PFSK-1 (cell line): ENCODE measurements around the gene ACOT12. TPM values are rescaled to one million over a fixed set of nuclear protein-coding genes. Genes with fewer than 3 reads are reported as not detected.

ENCODE experiments used
- FOXP2 ChIP-seq: optimal IDR thresholded peaks from 2 replicates; pipeline ENCODE3; 2011; ENCODE audit warnings: borderline replicate concordance, control low read depth, inconsistent platforms; ENCODE audit not compliant: insufficient read depth; ENCODE audit errors: extremely low read length, extremely low read depth
- POLR2AphosphoS5 ChIP-seq: IDR thresholded peaks from 2 replicates; pipeline ENCODE4 v1.6.1; 2012; ENCODE audit warnings: low read depth, mild to moderate bottlenecking, control low read depth, low read length, moderate library complexity
- REST ChIP-seq, 2 experiments: IDR thresholded peaks; 2 replicates each; pipeline versions ENCODE4 v1.6.1 to v1.8.0; 2011 to 2012; ENCODE audit warnings: low read depth in 2 of 2, low read length in 2 of 2, control low read depth in 1 of 2, inconsistent platforms in 1 of 2, mild to moderate bottlenecking in 1 of 2, moderate library complexity in 1 of 2; ENCODE audit not compliant: insufficient read depth in 1 of 2
- SIN3A ChIP-seq: IDR thresholded peaks from 2 replicates; pipeline ENCODE4 v1.6.1; 2012; ENCODE audit warnings: mild to moderate bottlenecking, low read length, moderate library complexity, borderline replicate concordance; ENCODE audit not compliant: insufficient read depth
- TAF1 ChIP-seq: IDR thresholded peaks from 2 replicates; pipeline ENCODE4 v1.6.1; 2012; ENCODE audit warnings: low read length, control low read depth, borderline replicate concordance; ENCODE audit not compliant: insufficient read depth
- polyA plus RNA-seq: library from polyadenylated mRNA; unstranded; fragments of >200 nt; gene quantifications from one replicate; pipeline ENCODE4 v1.2.1, GENCODE V29; 2012; ENCODE audit warnings: low read depth, missing spikeins; ENCODE audit not compliant: insufficient read length

Gene ACOT12
- polyA plus RNA-seq: not detected

DNA sequence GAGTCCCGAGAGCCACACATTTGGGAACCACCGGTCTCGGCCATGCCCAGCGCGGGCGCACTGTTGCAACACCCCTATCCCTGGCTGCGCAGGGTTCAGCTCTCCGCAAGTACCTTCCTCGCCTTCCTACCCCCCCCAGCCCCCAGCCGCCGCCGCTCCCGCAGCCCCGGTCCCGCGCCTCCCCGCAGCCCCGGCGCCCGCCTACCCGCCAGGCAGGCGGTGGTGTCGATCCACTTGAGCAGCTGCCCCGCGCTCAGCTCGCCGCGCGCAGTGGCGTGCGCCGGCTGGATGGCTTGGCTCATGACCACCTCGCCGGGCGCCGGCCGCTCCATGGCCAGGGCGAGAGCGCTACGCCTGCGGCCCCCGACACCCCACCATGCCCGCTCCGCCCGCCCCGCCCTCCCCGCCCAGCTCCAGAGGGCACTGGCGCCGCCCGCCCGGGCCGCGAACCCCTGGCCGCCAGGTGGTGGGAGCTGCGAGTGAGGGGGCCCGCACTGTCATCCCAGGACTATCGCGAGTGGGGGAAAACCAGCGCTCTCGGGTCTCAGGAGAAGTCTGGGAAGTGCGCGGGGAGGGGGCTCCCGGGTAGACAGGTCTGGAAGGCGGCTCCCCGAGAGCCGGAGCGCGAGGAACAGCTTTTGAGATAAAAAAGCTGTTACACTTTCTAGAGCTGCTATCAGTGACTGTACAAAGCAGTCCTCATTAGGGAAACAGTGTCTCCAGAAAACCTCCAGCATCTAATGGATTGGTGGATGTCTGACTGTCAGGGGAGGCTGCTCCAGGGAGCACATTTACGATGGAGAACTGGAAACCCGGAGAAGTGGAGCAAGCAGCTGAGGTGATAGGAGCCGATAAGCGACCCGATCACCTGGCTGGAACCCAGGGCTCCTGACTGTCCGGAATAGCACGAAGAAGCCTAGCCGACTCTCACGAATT lies at the start of gene ACOT12:
ACOT12 (minus strand) TSS at position 352 of the 936 bp plus-strand sequence; CDS start at position 332, 20 bp downstream.
- TF ChIP-seq TAF1 (no peak), SIN3A (no peak), REST (IDR thresholded peaks at IDR 0.05; ENCODE audit: insufficient read depth in 1 of 2, low read depth in 2 of 2, low read length in 2 of 2) (no peak), FOXP2 (no peak), POLR2AphosphoS5 (no peak)

GRCh38 chr5:81435023-81435422 lies 41.1 kb upstream of the ACOT12 start:
- no peak for TF ChIP-seq TAF1

DNA sequence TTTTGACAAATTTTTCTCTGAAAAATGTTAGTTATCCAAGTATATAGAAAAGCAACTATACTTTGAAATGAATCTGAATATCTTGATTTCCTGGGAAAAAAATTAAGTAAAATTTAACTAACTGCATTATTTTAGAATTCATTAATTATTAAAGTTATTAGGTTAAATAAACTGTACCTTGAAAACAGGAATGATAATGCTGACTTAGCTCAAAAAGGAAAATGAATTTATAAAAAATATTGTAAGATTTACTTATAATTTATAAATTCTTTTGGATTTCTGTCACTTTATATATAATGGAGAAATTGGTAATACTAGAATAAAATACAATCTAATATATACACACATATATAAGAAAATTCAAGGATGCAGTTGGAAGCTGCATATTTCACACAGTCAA lies 36.1 kb upstream of the ACOT12 start:
- TF ChIP-seq TAF1 (no peak), FOXP2 (no peak), REST (IDR thresholded peaks at IDR 0.05; ENCODE audit: insufficient read depth in 1 of 2, low read depth in 2 of 2, low read length in 2 of 2) (no peak)

DNA sequence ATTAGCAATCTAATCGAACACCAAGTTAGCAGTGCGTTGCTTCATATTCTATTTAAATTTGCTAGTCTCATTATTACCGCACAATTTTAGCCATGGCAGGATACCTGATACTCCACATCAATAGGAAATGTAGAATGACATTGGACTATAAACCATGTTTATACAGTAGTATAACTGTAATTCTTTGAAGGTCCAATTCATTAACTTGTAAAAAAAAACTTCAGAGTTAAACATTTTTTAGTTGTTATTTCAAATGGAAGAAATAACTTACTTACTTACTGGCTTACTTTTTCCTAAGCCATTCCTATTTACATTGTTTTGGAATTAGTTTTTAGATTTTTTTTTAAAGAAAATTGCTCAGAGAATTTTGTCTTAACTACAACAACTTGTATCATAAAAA lies 35.4 kb upstream of the ACOT12 start:
- TF ChIP-seq SIN3A (no peak), POLR2AphosphoS5 (no peak)

GRCh38 chr5:81428861-81429260 lies 34.9 kb upstream of the ACOT12 start:
- TF ChIP-seq SIN3A (no peak), FOXP2 (no peak), TAF1 (no peak)

GRCh38 chr5:81428446-81428845 lies 34.5 kb upstream of the ACOT12 start:
- TF ChIP-seq FOXP2 (no peak), REST (IDR thresholded peaks at IDR 0.05; ENCODE audit: insufficient read depth in 1 of 2, low read depth in 2 of 2, low read length in 2 of 2) (no peak), TAF1 (no peak), SIN3A (no peak), POLR2AphosphoS5 (no peak)
